Measurements from ENCODE around the gene NACC1. TPM values are rescaled to one million over a fixed set of nuclear protein-coding genes. Genes with fewer than 3 reads are reported as not detected.

NACC1 gene
- total and polyA plus RNA-seq, 2 of the 8 experiments (the other 6 are each of a cell fraction or from before 2014, with no cell fraction given), result 234 to 301 TPM

DNA sequence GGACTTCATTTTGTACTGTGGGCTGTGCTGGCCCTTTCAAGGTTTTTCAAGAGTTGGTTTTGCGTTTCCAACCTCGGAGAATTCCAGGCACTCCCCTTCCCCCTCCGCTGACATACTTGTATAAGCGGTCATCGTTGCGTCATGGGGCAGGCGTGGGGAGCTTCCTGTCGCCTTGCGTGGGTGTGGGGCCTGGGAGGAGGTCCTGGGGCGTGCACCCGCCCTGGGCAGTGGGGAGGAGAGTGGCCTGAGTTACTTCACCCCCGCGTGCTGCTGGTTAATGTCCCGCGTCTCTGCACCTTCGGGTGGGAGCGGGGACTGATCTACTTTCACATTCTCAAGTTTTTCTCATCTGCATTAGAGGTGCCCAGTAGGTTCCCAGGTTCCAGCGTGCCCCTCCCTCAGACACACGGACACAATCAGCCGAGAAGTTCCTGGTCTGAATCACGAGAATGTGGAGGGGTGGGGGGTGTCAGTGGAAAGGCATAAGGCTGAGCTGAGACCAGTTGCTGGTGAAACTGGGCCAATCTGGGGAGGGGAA lies 36.2 kb downstream of the NACC1 start:
- FAIRE-seq, result no peak
- POLR2A ChIA-PET (ENCODE audit: partially characterized antibody), result interaction anchor here (0.5 to 9.6 kb wide), 19 partner anchors 12 to 457 kb away, joined by 3 to 530 read pairs (median 6); partner anchors contain the start of genes NACC1 and TRMT1
- no peak for TF ChIP-seq KDM5A (IDR thresholded peaks at IDR 0.05; ENCODE audit: low read length)
- TF ChIP-seq CTBP2 (IDR thresholded peaks at IDR 0.05; ENCODE audit: borderline replicate concordance, insufficient read depth, insufficient read length, low read length), result peak; percentile 14
- no peak for TF ChIP-seq BACH1 (IDR thresholded peaks at IDR 0.05; ENCODE audit: low read length)
- no peak for TF ChIP-seq SIX5 (IDR thresholded peaks at IDR 0.05; ENCODE audit: low read depth, low read length)
- TF ChIP-seq TAF7 (optimal IDR thresholded peaks at IDR 0.05; ENCODE audit: borderline replicate concordance, low read depth, low read length), result peak; percentile 60
- TF ChIP-seq POLR2AphosphoS5 (IDR thresholded peaks at IDR 0.05; ENCODE audit: low read depth, low read length), result peak; percentile 70
- TF ChIP-seq, protein P1, sequence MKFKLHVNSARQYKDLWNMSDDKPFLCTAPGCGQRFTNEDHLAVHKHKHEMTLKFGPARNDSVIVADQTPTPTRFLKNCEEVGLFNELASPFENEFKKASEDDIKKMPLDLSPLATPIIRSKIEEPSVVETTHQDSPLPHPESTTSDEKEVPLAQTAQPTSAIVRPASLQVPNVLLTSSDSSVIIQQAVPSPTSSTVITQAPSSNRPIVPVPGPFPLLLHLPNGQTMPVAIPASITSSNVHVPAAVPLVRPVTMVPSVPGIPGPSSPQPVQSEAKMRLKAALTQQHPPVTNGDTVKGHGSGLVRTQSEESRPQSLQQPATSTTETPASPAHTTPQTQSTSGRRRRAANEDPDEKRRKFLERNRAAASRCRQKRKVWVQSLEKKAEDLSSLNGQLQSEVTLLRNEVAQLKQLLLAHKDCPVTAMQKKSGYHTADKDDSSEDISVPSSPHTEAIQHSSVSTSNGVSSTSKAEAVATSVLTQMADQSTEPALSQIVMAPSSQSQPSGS (IDR thresholded peaks at IDR 0.05; ENCODE audit: low read length), result peak; percentile 68
- peak; percentile 29; the same call in 1 of the 2 replicates for TF ChIP-seq CEBPB (IDR thresholded peaks at IDR 0.05; ENCODE audit: low read depth, low read length)
- TF ChIP-seq SIN3A (conservative IDR thresholded peaks at IDR 0.05 in 1 of 2, IDR thresholded peaks at IDR 0.05 in 1 of 2; ENCODE audit: low read depth in 1 of 2, low read length in 2 of 2), result peak; percentile 15 to 53; a peak in 3 of 4 replicates

More for the DNA sequence above, 36.2 kb downstream of the NACC1 start:
- H2AFZ ChIP-seq (ENCODE audit: low read length), result no peak overlapping the region
- H3K9ac ChIP-seq (replicated peaks in 1 of 4; ENCODE audit: extremely low read depth in 1 of 4, low read depth in 3 of 4, low read length in 3 of 4), result peak overlapping the region; percentile 82 to 97 (median 94)
- peak overlapping the region; percentile 63 for H3K4ac ChIP-seq (replicated peaks; ENCODE audit: insufficient read length, low read depth, low read length)
- CTCF ChIA-PET (ENCODE audit: partially characterized antibody), result interaction anchor here (0.6 to 1.3 kb wide), 5 partner anchors 9 to 268 kb away, joined by 3 to 4 read pairs (median 3); no protein-coding TSS in a partner anchor
- H3K23me2 ChIP-seq (ENCODE audit: low read depth, low read length), result peaks cover 24% of the 10 kb centered on the region
- H3K4me2 ChIP-seq (ENCODE audit: insufficient read depth in 1 of 2, low read depth in 2 of 2, low read length in 2 of 2), result peak overlapping the region; percentile 77 to 82
- peak overlapping the region; percentile 80 for H3K18ac ChIP-seq (ENCODE audit: extremely low read depth, low read length)
- peak overlapping the region; percentile 89 for H3K27ac ChIP-seq (ENCODE audit: low read depth, low read length)
- H3K36me3 ChIP-seq (ENCODE audit: control insufficient read depth in 2 of 4, insufficient read depth in 4 of 4, low read length in 3 of 4), result peaks cover 0 to 7% (median 2%) of the 10 kb centered on the region in 4 experiments; a peak in 2 of 8 replicates
- H4K91ac ChIP-seq (replicated peaks; ENCODE audit: insufficient read length, low read length), result peak overlapping the region; percentile 69
- H3K23ac ChIP-seq (ENCODE audit: insufficient read length), result no peak overlapping the region
- peaks cover 17 to 40% of the 10 kb centered on the region in 2 experiments for H3K79me2 ChIP-seq (ENCODE audit: control insufficient read depth in 1 of 2, insufficient read depth in 2 of 2, low read length in 2 of 2)
- peaks cover 0 to 8% (median 6%) of the 10 kb centered on the region in 4 experiments for H3K4me1 ChIP-seq (replicated peaks in 1 of 4; ENCODE audit: control insufficient read depth in 3 of 4, insufficient read depth in 4 of 4, low read length in 3 of 4)
- H3K27me3 ChIP-seq (replicated peaks in 1 of 4; ENCODE audit: control insufficient read depth in 3 of 4, extremely low read depth in 1 of 4, insufficient read depth in 3 of 4, low read length in 3 of 4), result no peaks in the 10 kb centered on the region; a peak in 2 of 7 replicates
- peak overlapping the region; percentile 99 for H2BK5ac ChIP-seq (ENCODE audit: low read depth, low read length)
- H3K4me3 ChIP-seq (ENCODE audit: extremely low read depth in 1 of 4, insufficient read depth in 2 of 4, low read depth in 3 of 4, low read length in 4 of 4), result peak overlapping the region; percentile 90 to 99 (median 92)
- peak overlapping the region; percentile 14 for H3K14ac ChIP-seq (ENCODE audit: insufficient read length)
- no peak overlapping the region for H2BK20ac ChIP-seq (ENCODE audit: low read length)
- no peaks in the 10 kb centered on the region for H3K9me3 ChIP-seq (ENCODE audit: insufficient read depth in 2 of 2, low read depth in 1 of 2, low read length in 1 of 2)
- peak overlapping the region; percentile 93; the same call in 1 of the 2 replicates for H4K8ac ChIP-seq (ENCODE audit: extremely low read depth, insufficient read depth, low read length)
- WGBS, 2 experiments (ENCODE audit: extremely low coverage in 1 of 2, insufficient coverage in 1 of 2, insufficient read length in 1 of 2, insufficient replicate concordance in 2 of 2, low coverage in 1 of 2, low lambda C conversion rate in 2 of 2, missing lambda C conversion rate in 1 of 2), result 2% methylated on average over 21 of the region's 21 CpGs; no CpG with 5 or more reads in 1 of the 2 experiments
- peaks cover 3% of the 10 kb centered on the region for H3K79me1 ChIP-seq (ENCODE audit: low read depth, low read length)
- peak overlapping the region; percentile 92; the same call in 1 of the 2 replicates for H2BK12ac ChIP-seq (ENCODE audit: low read depth, low read length)
- peak overlapping the region; percentile 18 for H2BK120ac ChIP-seq (replicated peaks; ENCODE audit: low read depth, low read length)
- no peak overlapping the region for H2BK15ac ChIP-seq (ENCODE audit: low read length)
- no peak overlapping the region; the same call in 1 of the 2 replicates for H2AK5ac ChIP-seq (ENCODE audit: low read depth, low read length)
- peak overlapping the region; percentile 58 for H4K5ac ChIP-seq (ENCODE audit: insufficient read length, low read depth, low read length)
- peaks cover 7 to 11% of the 10 kb centered on the region in 2 experiments for H4K20me1 ChIP-seq (replicated peaks in 1 of 2; ENCODE audit: control insufficient read depth in 1 of 2, insufficient read depth in 2 of 2, low read length in 2 of 2)
- H3K56ac ChIP-seq (replicated peaks; ENCODE audit: insufficient read length, low read depth, low read length), result peak overlapping the region; percentile 71
- peak in 1 of 2 experiments; percentile 53 for DNase-seq (ENCODE audit: low read depth in 1 of 2, low spot score in 2 of 2)

All from H1 (cell line).